GM12878 (cell line): ENCODE measurements around the gene DDR2. TPM values are rescaled to one million over a fixed set of nuclear protein-coding genes. Genes with fewer than 3 reads are reported as not detected.

Experiments used
- ATAC-seq: fragments of 200-7000 bp; cut with Tn5 transposase; 3 replicates; pipeline ENCODE4 v1.9.1; 2020; ENCODE audit warnings: mild to moderate bottlenecking, moderate library complexity
- BruUV-seq: library from RNA; stranded (reverse); fragments of 400-500 nt; replicated peaks from 2 replicates; lab custom pipeline; 2021; lab: Mats Ljungman, UMichigan
- CTCF ChIA-PET: fragments of 300-600 bp; sonication (Branson Sonifier 250); formaldehyde crosslinking; extraction: SDS; loops from one replicate; lab custom pipeline; 2021; ENCODE audit warnings: inconsistent platforms; lab: Yijun Ruan, JAX
- POLR2A ChIA-PET: fragments of 350-600 bp; formaldehyde crosslinking; extraction: SDS; loops from one replicate; lab custom pipeline; 2021; ENCODE audit warnings: inconsistent platforms; lab: Charles Lee
- RAD21 ChIA-PET: fragments of 300-600 bp; sonication (Branson Sonifier 250); formaldehyde crosslinking; loops from one replicate; lab custom pipeline; 2023; ENCODE audit warnings: antibody characterized with exemption; ENCODE audit not compliant: unreplicated experiment; lab: Charles Lee
- SMC1A ChIA-PET: fragments of 300-600 bp; sonication (Branson Sonifier 250); formaldehyde crosslinking; loops from one replicate; lab custom pipeline; 2023; ENCODE audit not compliant: unreplicated experiment, uncharacterized antibody; lab: Charles Lee
- DNase-seq: peaks from one replicate; pipeline ENCODE4 v3.0.0-alpha.2; 2011; ENCODE audit warnings: low read depth, low spot score
- FAIRE-seq: peaks from 3 replicates; lab custom pipeline; 2011; peaks lifted over from hg19 to GRCh38; lab: Jason Lieb, UNC
- H2AFZ ChIP-seq: 2 replicates; pipeline ENCODE4 v1.6.0; 2011; ENCODE audit warnings: low read depth, low read length, control low read depth; ENCODE audit not compliant: control insufficient read depth
- H3K27ac ChIP-seq: 2 replicates; pipeline ENCODE4 v1.5.1; 2011; ENCODE audit warnings: control low read depth; ENCODE audit not compliant: control insufficient read depth, insufficient read depth
- H3K27me3 ChIP-seq, 2 experiments: replicated peaks in 1 of 2; 2 replicates each; pipeline versions ENCODE4 v1.6.0 to v1.6.1; 2011; ENCODE audit warnings: low read length in 1 of 2; ENCODE audit not compliant: control insufficient read depth in 2 of 2, insufficient read depth in 2 of 2
- H3K36me3 ChIP-seq, 2 experiments: 2 replicates each; pipeline ENCODE4 v1.5.1; 2011; ENCODE audit warnings: low read length in 1 of 2; ENCODE audit not compliant: control insufficient read depth in 2 of 2, insufficient read depth in 2 of 2
- H3K4me1 ChIP-seq: 2 replicates; pipeline ENCODE4 v1.6.1; 2011; ENCODE audit warnings: mild to moderate bottlenecking, low read length, moderate library complexity, mixed read lengths; ENCODE audit not compliant: control insufficient read depth, insufficient read depth
- H3K4me2 ChIP-seq: 2 replicates; pipeline ENCODE4 v1.6.0; 2011; ENCODE audit warnings: control low read depth; ENCODE audit not compliant: control insufficient read depth, insufficient read depth
- H3K4me3 ChIP-seq: fragments of 200-600 bp; sonication (generic); 2 replicates; pipeline ENCODE4 v1.5.1; 2016
- H3K79me2 ChIP-seq: 2 replicates; pipeline ENCODE4 v1.6.0; 2011; ENCODE audit warnings: low read length; ENCODE audit not compliant: control insufficient read depth, insufficient read depth
- H3K9ac ChIP-seq: 2 replicates; pipeline ENCODE4 v1.8.0; 2011; ENCODE audit warnings: low read length, control low read depth, mixed read lengths; ENCODE audit not compliant: control insufficient read depth, insufficient read depth
- H3K9me3 ChIP-seq: replicated peaks from 3 replicates; pipeline ENCODE4 v1.5.1; 2011; ENCODE audit warnings: mild to moderate bottlenecking, low read length; ENCODE audit not compliant: control insufficient read depth, insufficient read depth
- H4K20me1 ChIP-seq: 2 replicates; pipeline ENCODE4 v1.6.0; 2011; ENCODE audit not compliant: control insufficient read depth, insufficient read depth
- ESRRA ChIP-seq: IDR thresholded peaks from 2 replicates; pipeline ENCODE4 v1.6.1; 2012; ENCODE audit warnings: mild to moderate bottlenecking, low read length, improper control_type of control experiment
- EZH2 ChIP-seq: IDR thresholded peaks from 2 replicates; pipeline ENCODE4 v1.6.1; 2012; ENCODE audit warnings: low read depth, mild to moderate bottlenecking, control low read depth, inconsistent platforms, low read length, borderline replicate concordance; ENCODE audit not compliant: control insufficient read depth
- FOS ChIP-seq: IDR thresholded peaks from 3 replicates; pipeline ENCODE4 v1.6.1; 2011; ENCODE audit warnings: borderline replicate concordance; ENCODE audit not compliant: insufficient read length; ENCODE audit errors: extremely low read depth
- GATAD2B ChIP-seq: fragments of 450-650 bp; conservative IDR thresholded peaks from 2 replicates; pipeline ENCODE4 v1.6.1; 2017; ENCODE audit warnings: low read depth, mild to moderate bottlenecking, moderate library complexity
- RAD21 ChIP-seq: IDR thresholded peaks from 2 replicates; pipeline ENCODE4 v1.6.1; 2011; ENCODE audit warnings: mild to moderate bottlenecking, low read depth, low read length, moderate library complexity; ENCODE audit not compliant: insufficient read depth
- ZNF24 ChIP-seq: fragments of 450-650 bp; IDR thresholded peaks from 2 replicates; pipeline ENCODE4 v1.6.1; 2017; ENCODE audit warnings: antibody characterized with exemption, mild to moderate bottlenecking
- WGBS: methylation state at CpG from one replicate; pipeline ENCODE4 v1.1.6; 2016; ENCODE audit warnings: low lambda C conversion rate; ENCODE audit not compliant: insufficient replicate concordance, insufficient coverage; ENCODE audit errors: missing lambda C conversion rate; 5-methylcytosine and 5-hydroxymethylcytosine counted together
- in situ Hi-C: fragments of 300-500 bp; cut with MboI; formaldehyde crosslinking; loops from 9 replicates; pipeline ENCODE4 v1.14.3; 2018; ENCODE audit warnings: mixed read lengths
- intact Hi-C: fragments of 100-400 bp; cut with micrococcal nuclease; formaldehyde crosslinking; loops from one replicate; pipeline ENCODE4 v1.14.2; 2022; ENCODE audit not compliant: unreplicated experiment
- polyA plus RNA-seq, 11 experiments: library from polyadenylated mRNA; depleted of rRNA in 4 of 11; unstranded in 6 of 11; stranded (reverse) in 5 of 11; fragments of >200 nt; fragmentation: Nextera tagmentation in 4 of 11; fragmentation: Illumina TruSeq in 1 of 11; extraction: Ambion mirVana in 4 of 11; extraction: Trizol in 1 of 11; gene quantifications; 1 replicate in 1 of 11; 2 replicates in 10 of 11; pipeline versions ENCODE4 v1.2.1 to v1.2.3, GENCODE V29; 2011 to 2016; ENCODE audit warnings: inconsistent platforms in 2 of 11, missing spikeins in 2 of 11, low read depth in 1 of 11
- total RNA-seq, 4 experiments: library from RNA; depleted of rRNA in 3 of 4; stranded (reverse); fragments of >200 nt in 3 of 4; fragmentation: Illumina TruSeq in 1 of 4; extraction: Trizol in 1 of 4; gene quantifications; 2 replicates each; pipeline versions ENCODE4 v1.2.1 to v1.2.3, GENCODE V29; 2013 to 2021
- TF ChIP-seq, protein P1 (sequence below): IDR thresholded peaks from 2 replicates; pipeline ENCODE4 v1.6.1; 2011; ENCODE audit warnings: borderline replicate concordance, low read depth, mild to moderate bottlenecking, moderate library complexity, low read length; ENCODE audit not compliant: insufficient read depth, poor library complexity, severe bottlenecking
- TF ChIP-seq, protein P2 (sequence below): fragments of 450-650 bp; IDR thresholded peaks from 2 replicates; pipeline ENCODE4 v1.6.1; 2017; ENCODE audit warnings: mild to moderate bottlenecking

Gene DDR2
- total and polyA plus RNA-seq, 10 of the 15 experiments (the other 5 are each of a cell fraction or from before 2014, with no cell fraction given) = 1.9 to 8.8 (median 5.5) TPM

DNA sequence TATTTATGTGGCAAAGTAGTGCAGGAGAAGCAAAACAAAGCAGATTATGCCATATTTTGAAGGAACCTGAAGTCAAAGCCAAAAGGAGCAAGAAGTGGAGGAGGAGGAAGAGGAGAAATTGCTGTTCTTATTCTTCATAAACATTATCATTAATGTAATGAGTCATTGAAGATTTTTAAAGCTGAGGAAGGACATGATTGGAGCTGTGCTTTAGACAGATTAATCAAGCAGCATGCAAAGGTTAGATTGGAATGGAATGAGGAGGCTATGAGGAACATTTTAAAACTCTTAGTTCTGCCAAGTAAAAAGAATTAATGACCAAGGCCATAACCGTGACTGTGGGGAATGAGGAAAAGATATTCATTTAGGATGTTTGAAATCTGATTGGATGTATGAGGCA lies 125.2 kb downstream of the DDR2 start:
- in situ Hi-C loops (no loop called here), intact Hi-C loops (no loop called here)
- RAD21 ChIA-PET = no interaction called here
- ATAC-seq (no peak), DNase-seq (no peak), FAIRE-seq (no peak)
- H4K20me1 ChIP-seq = no peaks in the 10 kb centered on the region
- no peak for TF ChIP-seq EZH2
- no peak for TF ChIP-seq RAD21
- TF ChIP-seq ESRRA = no peak
- TF ChIP-seq, protein P1, sequence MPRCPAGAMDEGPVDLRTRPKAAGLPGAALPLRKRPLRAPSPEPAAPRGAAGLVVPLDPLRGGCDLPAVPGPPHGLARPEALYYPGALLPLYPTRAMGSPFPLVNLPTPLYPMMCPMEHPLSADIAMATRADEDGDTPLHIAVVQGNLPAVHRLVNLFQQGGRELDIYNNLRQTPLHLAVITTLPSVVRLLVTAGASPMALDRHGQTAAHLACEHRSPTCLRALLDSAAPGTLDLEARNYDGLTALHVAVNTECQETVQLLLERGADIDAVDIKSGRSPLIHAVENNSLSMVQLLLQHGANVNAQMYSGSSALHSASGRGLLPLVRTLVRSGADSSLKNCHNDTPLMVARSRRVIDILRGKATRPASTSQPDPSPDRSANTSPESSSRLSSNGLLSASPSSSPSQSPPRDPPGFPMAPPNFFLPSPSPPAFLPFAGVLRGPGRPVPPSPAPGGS = no peak
- TF ChIP-seq ZNF24 = no peak
- no peak for TF ChIP-seq FOS
- TF ChIP-seq, protein P2, sequence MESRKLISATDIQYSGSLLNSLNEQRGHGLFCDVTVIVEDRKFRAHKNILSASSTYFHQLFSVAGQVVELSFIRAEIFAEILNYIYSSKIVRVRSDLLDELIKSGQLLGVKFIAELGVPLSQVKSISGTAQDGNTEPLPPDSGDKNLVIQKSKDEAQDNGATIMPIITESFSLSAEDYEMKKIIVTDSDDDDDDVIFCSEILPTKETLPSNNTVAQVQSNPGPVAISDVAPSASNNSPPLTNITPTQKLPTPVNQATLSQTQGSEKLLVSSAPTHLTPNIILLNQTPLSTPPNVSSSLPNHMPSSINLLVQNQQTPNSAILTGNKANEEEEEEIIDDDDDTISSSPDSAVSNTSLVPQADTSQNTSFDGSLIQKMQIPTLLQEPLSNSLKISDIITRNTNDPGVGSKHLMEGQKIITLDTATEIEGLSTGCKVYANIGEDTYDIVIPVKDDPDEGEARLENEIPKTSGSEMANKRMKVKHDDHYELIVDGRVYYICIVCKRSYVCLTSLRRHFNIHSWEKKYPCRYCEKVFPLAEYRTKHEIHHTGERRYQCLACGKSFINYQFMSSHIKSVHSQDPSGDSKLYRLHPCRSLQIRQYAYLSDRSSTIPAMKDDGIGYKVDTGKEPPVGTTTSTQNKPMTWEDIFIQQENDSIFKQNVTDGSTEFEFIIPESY = no peak
- TF ChIP-seq GATAD2B = no peak
- no peaks in the 10 kb centered on the region for H3K9me3 ChIP-seq
- no peaks in the 10 kb centered on the region for H3K27me3 ChIP-seq
- BruUV-seq = no TSS peak
- H2AFZ ChIP-seq = no peak overlapping the region
- CTCF ChIA-PET = no interaction called here
- H3K4me2 ChIP-seq = no peak overlapping the region
- no peaks in the 10 kb centered on the region for H3K4me1 ChIP-seq
- no peak overlapping the region for H3K4me3 ChIP-seq
- WGBS = 95% methylated on average over 1 of the region's 1 CpG
- H3K9ac ChIP-seq = no peak overlapping the region
- H3K27ac ChIP-seq = no peak overlapping the region
- H3K79me2 ChIP-seq = no peaks in the 10 kb centered on the region
- no peaks in the 10 kb centered on the region for H3K36me3 ChIP-seq
- POLR2A ChIA-PET = no interaction called here
- SMC1A ChIA-PET = no interaction called here
